Activated T-cell treated with anti-CD3 and anti-CD28 coated beads, Interleukin-2, amount 50 U/mL, for 1 hour (primary cell): ENCODE data around the gene RPH3AL.
"Not testable (repeated sequence)": the region's sequence is repeated elsewhere in the genome, so short reads cannot be mapped to it uniquely, and the experiment has no call there.

ENCODE experiments used
- DNase-seq: peaks from one replicate; pipeline ENCODE4 v3.0.0-alpha.2; 2020

The RPH3AL gene

GRCh38 chr17:378068-378467, 25.5 kb upstream of the RPH3AL start:
- DNase-seq = no peak

GRCh38 chr17:376936-377863, 24.6 kb upstream of the RPH3AL start:
- no peak for DNase-seq

GRCh38 chr17:373613-374230, 21.1 kb upstream of the RPH3AL start:
- DNase-seq = no peak

- no peak for DNase-seq
Observed at GRCh38 chr17:372157-373152, 19.8 kb upstream of the RPH3AL start.

- no peak for DNase-seq
Observed at GRCh38 chr17:371583-371982, 19.0 kb upstream of the RPH3AL start.

GRCh38 chr17:367656-368055, 15.0 kb upstream of the RPH3AL start:
- DNase-seq = not testable (repeated sequence)

- DNase-seq = not testable (repeated sequence)
Observed at GRCh38 chr17:366657-367615, 14.3 kb upstream of the RPH3AL start.

- DNase-seq = no peak
Observed at GRCh38 chr17:364766-365165, 12.2 kb upstream of the RPH3AL start.

- no peak for DNase-seq
Observed at GRCh38 chr17:364308-364707, 11.7 kb upstream of the RPH3AL start.

- DNase-seq = no peak
Observed at GRCh38 chr17:362721-363120, 10.1 kb upstream of the RPH3AL start.

- no peak for DNase-seq
Observed at GRCh38 chr17:360092-360750, 7.6 kb upstream of the RPH3AL start.

GRCh38 chr17:358491-359151, 6.0 kb upstream of the RPH3AL start:
- no peak for DNase-seq

GRCh38 chr17:357644-358043, 5.0 kb upstream of the RPH3AL start:
- no peak for DNase-seq

GRCh38 chr17:356671-357434, 4.2 kb upstream of the RPH3AL start:
- no peak for DNase-seq

GRCh38 chr17:354651-355556, 2.3 kb upstream of the RPH3AL start:
- no peak for DNase-seq

- no peak for DNase-seq
Observed at GRCh38 chr17:353838-354234, 1.2 kb upstream of the RPH3AL start.

- no peak for DNase-seq
Observed at GRCh38 chr17:353213-353837, 718 bp upstream of the RPH3AL start.

GRCh38 chr17:351875-352420, 659 bp downstream of the RPH3AL start:
- DNase-seq = no peak
